OCI-LY3 (cell line): Measurements from ENCODE around the gene NPTXR.

Source experiments
- H2AFZ ChIP-seq: fragments of 200-600, 300-600 bp; shearing (Covaris generic); 2 replicates; pipeline ENCODE4 v1.6.0; 2014; ENCODE audit warnings: antibody characterized with exemption, low read depth, low read length
- H3K27ac ChIP-seq: fragments of 200-600, 300-600 bp; sonication (generic); 2 replicates; pipeline ENCODE4 v1.5.1; 2014; ENCODE audit warnings: mild to moderate bottlenecking, low read length, moderate library complexity, mixed read lengths
- H3K27me3 ChIP-seq: fragments of 200-600, 300-600 bp; sonication (generic); 2 replicates; pipeline ENCODE4 v1.6.1; 2014; ENCODE audit warnings: low read depth, low read length, mixed read lengths
- H3K36me3 ChIP-seq: fragments of 200-600, 300-600 bp; sonication (generic); replicated peaks from 2 replicates; pipeline ENCODE3; 2014; ENCODE audit warnings: low read depth, low read length, mixed read lengths
- H3K4me1 ChIP-seq: fragments of 300-600, 200-600 bp; sonication (generic); 2 replicates; pipeline ENCODE4 v1.6.1; 2014; ENCODE audit warnings: low read length, mixed read lengths
- H3K4me2 ChIP-seq: fragments of 200-600, 300-600 bp; sonication (generic); 2 replicates; pipeline ENCODE4 v1.6.1; 2014; ENCODE audit warnings: low read length, mixed read lengths
- H3K4me3 ChIP-seq: fragments of 300-600, 200-600 bp; sonication (generic); 2 replicates; pipeline ENCODE4 v1.5.1; 2014; ENCODE audit warnings: antibody characterized with exemption, mild to moderate bottlenecking, low read length, moderate library complexity
- H3K79me2 ChIP-seq: fragments of 300-600, 200-600 bp; shearing (Covaris generic); 2 replicates; pipeline ENCODE4 v1.6.1; 2014; ENCODE audit warnings: mild to moderate bottlenecking, low read length, mixed read lengths
- H3K9ac ChIP-seq: fragments of 300-600, 200-600 bp; shearing (Covaris generic); 2 replicates; pipeline ENCODE4 v1.6.0; 2014; ENCODE audit warnings: mild to moderate bottlenecking, low read length, moderate library complexity
- H3K9me3 ChIP-seq: fragments of 200-600, 300-600 bp; shearing (Covaris generic); 2 replicates; pipeline ENCODE4 v1.6.1; 2014; ENCODE audit warnings: low read length, mixed read lengths; ENCODE audit not compliant: insufficient read depth
- H4K20me1 ChIP-seq: fragments of 200-600, 300-600 bp; sonication (generic); 2 replicates; pipeline ENCODE4 v1.6.1; 2016; ENCODE audit warnings: low read length, mixed read lengths; ENCODE audit not compliant: insufficient read depth
- CTCF ChIP-seq: fragments of 200-600, 300-600 bp; sonication (generic); IDR thresholded peaks from 2 replicates; pipeline ENCODE4 v1.5.1; 2014; ENCODE audit warnings: antibody characterized with exemption, low read length, low read depth
- EZH2phosphoT487 ChIP-seq: fragments of 200-600 bp; shearing (Covaris generic); IDR thresholded peaks from 2 replicates; pipeline ENCODE4 v1.6.1; 2018; ENCODE audit warnings: antibody characterized with exemption, mixed run types, low read depth

Gene NPTXR

GRCh38 chr22:38843657-38844314, at the start of gene NPTXR:
NPTXR (minus strand) TSS chr22:38844028.
- H2AFZ ChIP-seq, result no peak within 1 kb of the TSS

GRCh38 chr22:38891256-38891655, 47.4 kb upstream of the NPTXR start:
- no peaks in the 10 kb centered on the region for H4K20me1 ChIP-seq
- no peaks in the 10 kb centered on the region for H3K36me3 ChIP-seq
- TF ChIP-seq CTCF (no peak), EZH2phosphoT487 (no peak)
- H3K4me2 ChIP-seq, result no peak overlapping the region
- no peaks in the 10 kb centered on the region for H3K79me2 ChIP-seq
- H3K9me3 ChIP-seq, result no peaks in the 10 kb centered on the region; the same call in 1 of the 2 replicates
- no peak overlapping the region for H3K4me3 ChIP-seq
- H3K27me3 ChIP-seq, result peaks cover 28% of the 10 kb centered on the region; the same call in 1 of the 2 replicates
- H2AFZ ChIP-seq, result no peak overlapping the region
- H3K27ac ChIP-seq, result no peak overlapping the region
- no peaks in the 10 kb centered on the region for H3K4me1 ChIP-seq
- no peak overlapping the region for H3K9ac ChIP-seq

More at GRCh38 chr22:38843657-38844314, at the start of gene NPTXR:
- H3K9ac ChIP-seq, result no peak within 1 kb of the TSS
- no peak within 1 kb of the TSS for H3K4me3 ChIP-seq
- H3K36me3 ChIP-seq, result no peaks in the 10 kb centered on the region
- no peak within 1 kb of the TSS for H3K27ac ChIP-seq
- H3K4me2 ChIP-seq, result no peak within 1 kb of the TSS
- no peaks in the 10 kb centered on the region for H4K20me1 ChIP-seq
- TF ChIP-seq EZH2phosphoT487, result no peak
- no peak for TF ChIP-seq CTCF
- no peaks in the 10 kb centered on the region for H3K4me1 ChIP-seq
- H3K9me3 ChIP-seq, result no peaks in the 10 kb centered on the region
- no peaks in the 10 kb centered on the region for H3K79me2 ChIP-seq
- H3K27me3 ChIP-seq, result peaks cover 44% of the 10 kb centered on the region

- Histone ChIP-seq H2AFZ (no peak overlapping the region), H3K9ac (no peak overlapping the region), H3K27me3 (peaks cover 28% of the 10 kb centered on the region; the same call in 1 of the 2 replicates), H3K79me2 (no peaks in the 10 kb centered on the region), H3K4me2 (no peak overlapping the region), H3K27ac (no peak overlapping the region), H3K4me1 (no peaks in the 10 kb centered on the region), H3K36me3 (no peaks in the 10 kb centered on the region), H3K9me3 (no peaks in the 10 kb centered on the region; the same call in 1 of the 2 replicates), H3K4me3 (no peak overlapping the region), H4K20me1 (no peaks in the 10 kb centered on the region)
- TF ChIP-seq EZH2phosphoT487, result no peak
- no peak for TF ChIP-seq CTCF
Measured at GRCh38 chr22:38890377-38890776, 46.5 kb upstream of the NPTXR start.

GRCh38 chr22:38886333-38886732, 42.5 kb upstream of the NPTXR start:
- Histone ChIP-seq H2AFZ (no peak overlapping the region), H3K4me2 (no peak overlapping the region), H3K27ac (no peak overlapping the region), H3K36me3 (no peaks in the 10 kb centered on the region), H3K4me3 (no peak overlapping the region), H3K4me1 (peaks cover 7% of the 10 kb centered on the region; the same call in 1 of the 2 replicates), H3K27me3 (peaks cover 14% of the 10 kb centered on the region; the same call in 1 of the 2 replicates), H4K20me1 (no peaks in the 10 kb centered on the region), H3K9me3 (no peaks in the 10 kb centered on the region; the same call in 1 of the 2 replicates), H3K79me2 (no peaks in the 10 kb centered on the region), H3K9ac (no peak overlapping the region)
- TF ChIP-seq EZH2phosphoT487, result no peak
- no peak for TF ChIP-seq CTCF
